HG02938 (cell line): Measurements from ENCODE around the gene RBFOX2.
"Not testable (repeated sequence)": the region's sequence is repeated elsewhere in the genome, so short reads cannot be mapped to it uniquely, and the experiment has no call there.

ENCODE experiments used
- ATAC-seq: cut with Tn5 transposase; IDR thresholded peaks from one replicate; pipeline ENCODE4 v1.9.1; 2021; ENCODE audit warnings: mild to moderate bottlenecking, moderate library complexity; ENCODE audit not compliant: unreplicated experiment

Gene RBFOX2

GRCh38 chr22:35743326-35743860, 285.2 kb downstream of the RBFOX2 start:
- ATAC-seq, result no peak

GRCh38 chr22:35742342-35743100, 286.1 kb downstream of the RBFOX2 start:
- no peak for ATAC-seq

- ATAC-seq, result no peak
Measured at GRCh38 chr22:35740616-35741015, 288.0 kb downstream of the RBFOX2 start.

GRCh38 chr22:35739931-35740380, 288.7 kb downstream of the RBFOX2 start:
- no peak for ATAC-seq

GRCh38 chr22:35739076-35739930, 289.3 kb downstream of the RBFOX2 start:
- ATAC-seq, result no peak

- ATAC-seq, result not testable (repeated sequence)
Measured at GRCh38 chr22:35737886-35738285, 290.7 kb downstream of the RBFOX2 start.

GRCh38 chr22:35736701-35737100, 291.9 kb downstream of the RBFOX2 start:
- ATAC-seq, result no peak

- no peak for ATAC-seq
Measured at GRCh38 chr22:35736166-35736565, 292.5 kb downstream of the RBFOX2 start.

GRCh38 chr22:35735542-35735941, 293.1 kb downstream of the RBFOX2 start:
- no peak for ATAC-seq

- no peak for ATAC-seq
Measured at GRCh38 chr22:35734517-35734827, 294.2 kb downstream of the RBFOX2 start.

GRCh38 chr22:35733791-35734516, 294.7 kb downstream of the RBFOX2 start:
- no peak for ATAC-seq

- no peak for ATAC-seq
Measured at GRCh38 chr22:35733036-35733435, 295.6 kb downstream of the RBFOX2 start.

- ATAC-seq, result no peak
Measured at GRCh38 chr22:35732116-35732515, 296.5 kb downstream of the RBFOX2 start.

GRCh38 chr22:35731321-35731720, 297.3 kb downstream of the RBFOX2 start:
- ATAC-seq, result no peak

- no peak for ATAC-seq
Measured at GRCh38 chr22:35729309-35729698, 299.3 kb downstream of the RBFOX2 start.

- ATAC-seq, result no peak
Measured at GRCh38 chr22:35728639-35729308, 299.9 kb downstream of the RBFOX2 start.

GRCh38 chr22:35727436-35727835, 301.2 kb downstream of the RBFOX2 start:
- ATAC-seq, result no peak

GRCh38 chr22:35726933-35727332, 301.7 kb downstream of the RBFOX2 start:
- no peak for ATAC-seq

GRCh38 chr22:35726398-35726797, 302.2 kb downstream of the RBFOX2 start:
- ATAC-seq, result no peak

GRCh38 chr22:35725521-35725920, 303.1 kb downstream of the RBFOX2 start:
- no peak for ATAC-seq

GRCh38 chr22:35721960-35722359, 306.7 kb downstream of the RBFOX2 start:
- ATAC-seq, result no peak
